ENCODE data around the gene CYP24A1.
A peak's percentile ranks its signal among the peaks of the same experiment; 100 is the strongest.

CYP24A1 gene

GRCh38 chr20:54172856-54173652 lies 732 bp downstream of the CYP24A1 start:
- DNase-seq: peak; percentile 5

GRCh38 chr20:54172532-54172855 lies 1.3 kb downstream of the CYP24A1 start:
- DNase-seq: no peak

GRCh38 chr20:54170963-54171362 lies 2.8 kb downstream of the CYP24A1 start:
- no peak for DNase-seq

- no peak for DNase-seq
Measured at GRCh38 chr20:54170026-54170471, 3.7 kb downstream of the CYP24A1 start.

- no peak for DNase-seq
Measured at GRCh38 chr20:54168961-54169862, 4.6 kb downstream of the CYP24A1 start.

GRCh38 chr20:54167909-54168872 lies 5.6 kb downstream of the CYP24A1 start:
- DNase-seq: no peak

GRCh38 chr20:54166987-54167662 lies 6.7 kb downstream of the CYP24A1 start:
- DNase-seq: no peak

- no peak for DNase-seq
Measured at GRCh38 chr20:54165803-54166202, 8.0 kb downstream of the CYP24A1 start.

- no peak for DNase-seq
Measured at GRCh38 chr20:54165014-54165413, 8.8 kb downstream of the CYP24A1 start.

- no peak for DNase-seq
Measured at GRCh38 chr20:54163402-54163801, 10.4 kb downstream of the CYP24A1 start.

GRCh38 chr20:54162378-54163009 lies 11.3 kb downstream of the CYP24A1 start:
- DNase-seq: no peak

GRCh38 chr20:54161821-54162149 lies 12.0 kb downstream of the CYP24A1 start:
- DNase-seq: no peak

- no peak for DNase-seq
Measured at GRCh38 chr20:54161008-54161820, 12.6 kb downstream of the CYP24A1 start.

GRCh38 chr20:54160065-54161007 lies 13.4 kb downstream of the CYP24A1 start:
- no peak for DNase-seq

- no peak for DNase-seq
Measured at GRCh38 chr20:54158856-54159418, 14.8 kb downstream of the CYP24A1 start.

- no peak for DNase-seq
Measured at GRCh38 chr20:54158226-54158625, 15.6 kb downstream of the CYP24A1 start.

GRCh38 chr20:54156981-54157835 lies 16.6 kb downstream of the CYP24A1 start:
- DNase-seq: no peak

- DNase-seq: no peak
Measured at GRCh38 chr20:54156522-54156921, 17.3 kb downstream of the CYP24A1 start.
